HuH-7 (cell line): Measurements from ENCODE around the gene INPP5D.

Experiments used
- DNase-seq: peaks from one replicate; pipeline ENCODE4 v3.0.0; 2011; ENCODE audit warnings: low spot score

INPP5D gene

DNA sequence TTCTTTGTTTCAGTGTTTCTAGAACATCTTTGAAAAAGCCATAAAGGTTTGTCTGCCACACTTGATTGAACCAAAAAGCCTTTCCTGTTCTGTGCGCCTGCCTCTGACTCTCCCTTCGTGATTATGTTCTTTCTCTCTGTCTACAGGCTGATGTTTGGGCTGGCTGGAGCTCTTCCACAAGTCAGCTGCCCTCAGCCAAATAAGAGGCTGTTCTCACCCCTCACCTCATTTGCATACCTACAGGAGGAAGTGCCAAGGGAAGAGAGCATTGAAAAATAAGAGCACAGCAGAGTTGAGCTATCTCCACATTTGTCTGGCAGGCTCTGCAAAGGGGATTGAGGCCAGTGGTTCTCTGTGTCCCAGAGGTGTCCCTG, 15.8 kb downstream of the INPP5D start:
- DNase-seq: no peak

DNA sequence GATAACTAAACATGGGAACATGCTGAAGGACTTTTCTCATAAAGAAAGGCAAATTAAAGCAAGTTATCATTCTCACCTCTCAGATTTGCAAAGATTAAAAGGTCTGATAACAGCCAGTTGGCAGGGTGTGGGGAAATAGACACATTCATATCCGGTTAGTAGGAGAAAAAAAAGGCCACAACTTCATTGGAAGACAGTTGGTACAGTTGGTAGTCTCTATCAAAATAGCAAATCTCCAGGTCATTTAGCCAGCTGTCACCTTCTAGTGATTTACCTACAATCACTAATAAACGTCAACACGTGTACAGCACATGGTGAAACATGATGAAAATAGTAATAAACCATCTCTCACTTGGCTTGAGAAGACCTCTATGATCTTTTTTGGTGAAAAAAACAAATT, 16.6 kb downstream of the INPP5D start:
- no peak for DNase-seq

DNA sequence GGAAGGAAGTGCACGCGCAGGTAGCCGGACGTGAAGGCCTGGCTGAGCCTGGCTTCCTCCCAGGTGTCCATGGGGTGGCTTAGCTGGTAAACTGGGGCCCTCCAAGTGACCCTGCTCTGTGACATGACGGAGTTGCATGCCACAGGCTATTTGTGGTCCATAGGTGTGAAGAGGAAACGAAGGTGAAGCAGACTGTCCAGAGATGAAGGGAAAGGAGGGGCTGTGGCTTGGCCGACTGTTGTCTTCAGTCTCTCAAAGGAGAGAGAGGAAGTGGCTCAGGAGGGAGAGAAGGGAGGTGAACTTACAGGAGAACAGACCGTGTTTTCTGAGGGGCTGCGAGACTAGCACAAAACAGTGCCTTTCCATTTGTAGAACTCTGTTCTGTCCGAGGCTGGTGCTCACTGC, 19.3 kb downstream of the INPP5D start:
- DNase-seq: no peak

DNA sequence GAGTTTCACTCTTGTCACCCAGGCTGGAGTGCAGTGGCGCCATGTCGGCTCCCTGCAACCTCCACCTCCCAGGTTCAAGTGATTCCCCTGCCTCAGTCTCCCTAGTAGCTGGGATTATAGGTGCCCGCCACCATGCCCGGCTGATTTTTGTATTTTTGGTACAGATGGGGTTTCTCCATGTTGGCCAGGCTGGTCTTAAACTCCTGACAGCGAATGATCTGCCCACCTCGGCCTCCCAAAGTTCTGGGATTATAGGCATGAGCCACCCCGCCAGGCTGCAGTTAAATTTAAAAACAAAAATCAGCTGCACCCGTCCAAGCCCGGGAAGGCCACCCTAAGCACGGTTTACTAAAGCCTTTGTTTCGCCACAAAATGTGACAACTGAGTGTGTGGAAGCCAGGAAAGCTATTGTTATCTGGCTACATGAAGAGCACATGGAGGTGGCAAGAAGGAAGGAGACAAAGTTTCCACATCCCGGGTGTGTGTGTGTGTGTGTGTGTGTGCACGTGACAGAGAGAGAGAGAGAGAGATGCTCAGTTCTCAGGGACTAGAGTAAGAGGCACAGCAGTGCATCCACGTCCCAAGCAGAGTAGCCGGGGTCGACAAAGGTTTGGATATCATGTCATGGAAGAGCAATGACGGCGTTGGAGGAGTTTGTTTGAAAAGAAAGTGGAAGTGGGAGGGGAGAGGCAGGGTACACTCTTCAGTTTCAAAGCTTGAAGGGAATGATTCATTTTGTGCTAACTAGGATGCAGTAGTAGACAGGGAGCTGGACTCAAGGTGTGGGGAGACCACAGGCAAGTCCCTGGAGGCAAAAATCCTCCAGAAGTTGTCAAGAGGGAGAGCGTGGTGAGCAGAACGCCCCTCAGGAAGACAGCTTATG, 20.1 kb downstream of the INPP5D start:
- no peak for DNase-seq

DNA sequence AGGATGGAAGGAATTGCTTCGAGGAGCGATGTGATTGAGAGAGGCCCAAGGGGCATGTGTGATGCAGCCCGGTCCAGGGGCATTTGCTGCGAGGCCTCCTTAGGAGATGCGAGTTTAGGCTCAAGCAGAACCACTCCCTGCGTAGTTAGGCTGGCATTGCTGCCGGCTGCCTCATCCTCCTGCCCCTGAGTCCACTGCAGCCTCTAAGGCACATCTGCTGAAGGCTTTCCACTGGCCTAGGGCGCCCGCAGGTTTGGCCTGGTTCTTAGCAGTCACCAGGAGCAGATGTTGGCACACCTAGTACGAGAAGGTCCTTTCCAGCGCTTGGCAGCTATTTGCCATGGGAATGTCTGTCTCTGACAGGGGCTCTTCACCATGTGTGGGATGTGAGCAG, 20.7 kb downstream of the INPP5D start:
- DNase-seq: no peak

DNA sequence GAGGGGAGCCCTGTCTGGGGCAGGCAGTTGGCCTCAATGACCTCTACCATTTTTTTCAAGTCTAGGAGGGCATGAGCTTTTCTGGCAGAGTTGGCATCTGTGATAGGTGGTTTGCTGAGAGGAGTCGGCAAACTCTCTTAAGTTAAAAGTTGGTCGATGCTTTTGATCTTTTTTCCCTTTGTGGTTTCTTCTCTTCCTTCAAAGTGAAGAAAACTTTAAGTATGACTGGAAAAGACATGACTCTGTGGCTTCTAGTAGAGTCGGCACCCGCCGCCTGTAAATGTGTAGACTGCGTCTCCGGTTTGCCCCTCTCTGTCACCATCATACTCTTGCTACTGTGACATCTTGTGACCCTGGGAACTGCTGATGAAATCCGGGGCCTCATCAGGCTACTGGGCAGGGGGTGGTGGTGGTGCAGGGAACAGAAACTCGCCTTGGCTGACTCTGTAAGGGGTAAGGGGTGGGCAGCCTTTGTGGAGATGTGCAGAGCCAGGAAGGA, 21.1 kb downstream of the INPP5D start:
- DNase-seq: no peak

DNA sequence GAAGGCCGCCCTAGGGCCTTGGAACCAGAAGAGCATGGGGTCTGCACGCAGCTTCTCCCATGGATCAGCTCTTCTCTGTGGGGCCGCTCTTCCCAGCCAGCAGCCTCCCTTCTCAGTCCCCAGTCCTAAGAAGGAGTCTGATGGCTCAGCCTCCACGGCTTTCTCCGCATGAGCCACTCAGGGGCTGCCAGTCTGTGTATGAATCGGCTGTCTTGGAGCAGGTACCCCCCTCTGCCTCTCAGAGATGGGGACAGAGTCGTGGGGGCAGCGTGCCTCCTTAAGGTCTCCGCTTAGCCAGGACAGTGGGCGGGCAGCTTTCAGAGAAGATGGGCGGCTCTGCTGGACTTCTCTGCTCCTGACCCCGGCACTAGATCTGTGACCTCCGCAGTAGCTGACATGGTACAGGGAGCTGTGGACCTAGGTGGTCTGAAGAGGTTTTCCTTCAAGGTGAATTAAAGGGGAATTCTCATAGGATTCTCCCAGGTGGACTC, 21.6 kb downstream of the INPP5D start:
- no peak for DNase-seq

DNA sequence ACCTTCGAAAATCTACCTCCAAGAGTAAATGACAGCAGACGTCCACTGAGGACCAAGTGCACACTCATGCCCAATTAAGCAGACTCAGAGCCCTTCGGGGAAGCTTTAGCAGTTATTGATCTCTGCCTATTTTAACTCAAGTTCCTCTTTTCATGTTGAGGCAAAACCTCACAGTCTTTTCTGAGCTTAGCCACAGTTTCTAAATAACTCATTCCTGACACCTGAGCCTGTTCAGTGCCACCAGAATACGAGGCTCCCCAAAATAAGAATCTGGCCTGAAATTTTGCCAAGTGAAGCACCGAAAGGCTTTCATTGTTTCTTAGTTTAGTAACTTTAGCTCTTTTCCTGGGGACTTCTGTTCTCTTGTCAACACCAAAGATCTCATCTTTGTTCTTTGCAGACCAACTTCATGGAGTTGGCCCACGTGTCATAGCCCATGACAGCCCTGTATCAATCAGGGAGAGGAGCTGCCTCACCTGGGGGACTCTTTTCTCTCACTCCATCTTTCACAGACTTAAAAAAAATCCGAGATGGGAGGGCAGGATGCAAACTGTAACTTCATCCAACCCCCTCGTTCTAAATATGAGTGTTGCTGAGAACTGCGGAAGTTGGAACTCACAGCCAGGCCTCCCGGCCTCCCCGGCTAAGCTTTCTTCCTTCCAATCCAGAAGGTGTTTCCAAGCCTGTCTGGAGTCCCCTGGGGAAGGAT, 22.2 kb downstream of the INPP5D start:
- DNase-seq: no peak

DNA sequence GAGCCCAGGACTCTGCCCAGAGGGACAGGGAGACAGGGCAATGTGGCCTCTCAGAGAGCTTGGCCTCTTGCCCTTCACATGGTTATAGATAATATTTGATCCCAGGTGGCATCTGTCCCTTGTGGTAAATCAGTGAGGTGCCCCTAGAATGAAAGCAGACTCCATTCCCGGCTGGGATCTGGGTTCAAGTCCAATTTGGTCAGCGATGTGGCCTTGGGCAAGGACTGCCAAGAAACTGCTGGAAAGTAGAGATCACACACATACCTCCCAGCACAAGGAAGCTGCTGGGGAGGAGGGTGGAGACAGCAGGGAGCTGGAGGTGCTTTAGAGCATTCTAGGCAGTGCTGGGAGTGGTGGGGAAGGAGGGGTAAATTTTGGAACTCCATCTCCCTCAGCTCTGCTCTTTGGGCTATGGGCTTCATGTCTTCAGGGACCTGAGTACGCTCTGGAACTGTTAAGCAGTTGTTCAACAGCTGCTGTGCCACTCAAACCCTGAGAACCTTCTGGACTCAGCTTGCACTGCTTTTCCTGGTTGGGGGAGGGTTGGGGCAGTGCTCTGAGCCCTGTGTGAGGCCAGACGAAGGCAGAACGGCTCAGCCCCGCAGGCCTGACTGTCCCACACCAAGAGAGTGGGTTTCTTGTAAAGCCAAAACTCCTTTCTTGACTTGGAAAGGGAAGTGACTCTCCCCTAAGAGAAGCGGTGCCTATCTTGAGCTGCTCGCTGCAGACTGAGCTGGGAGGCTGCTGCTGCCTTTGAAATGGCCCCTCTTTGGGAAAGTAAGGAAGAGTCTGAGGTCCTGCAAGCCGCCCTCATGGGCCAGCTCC, 23.0 kb downstream of the INPP5D start:
- no peak for DNase-seq

DNA sequence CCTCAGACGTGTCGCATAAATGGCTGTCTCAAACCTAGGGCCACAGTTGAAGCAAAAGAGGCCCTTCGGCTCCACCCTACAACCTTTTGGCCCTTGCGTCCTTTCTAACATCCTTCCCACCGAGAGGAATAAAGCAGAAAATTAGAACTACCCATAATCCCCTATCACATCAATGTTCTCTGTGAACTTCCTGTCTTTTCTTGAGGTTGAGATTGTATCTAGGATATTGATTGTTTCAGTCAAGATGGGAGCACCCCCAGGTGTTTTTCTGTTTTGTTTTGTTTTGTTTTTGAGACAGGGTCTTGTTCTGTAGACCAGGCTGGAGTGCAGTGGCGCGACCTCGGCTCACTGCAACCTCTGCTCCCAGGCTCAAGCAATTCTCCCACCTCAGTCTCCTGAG, 23.6 kb downstream of the INPP5D start:
- no peak for DNase-seq

DNA sequence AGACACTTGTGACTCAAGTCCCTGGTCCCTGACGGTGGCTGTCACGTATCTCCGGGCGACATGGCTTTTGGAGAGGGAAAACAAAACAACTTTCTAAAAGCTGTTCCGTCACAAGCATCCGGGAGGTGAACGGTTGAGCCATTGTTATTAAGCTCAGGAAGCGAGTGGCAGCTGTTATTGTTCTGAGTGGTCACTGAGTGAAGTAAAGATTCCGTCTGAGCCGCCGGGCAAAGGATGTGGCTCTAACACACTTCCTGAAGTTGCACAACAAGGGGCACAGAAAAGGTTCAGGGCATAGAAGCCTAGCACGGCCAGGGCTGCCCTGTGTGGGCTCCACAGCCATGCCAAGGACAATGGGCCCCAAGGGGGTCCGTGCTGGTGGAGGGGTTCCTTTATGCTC, 24.3 kb downstream of the INPP5D start:
- no peak for DNase-seq

DNA sequence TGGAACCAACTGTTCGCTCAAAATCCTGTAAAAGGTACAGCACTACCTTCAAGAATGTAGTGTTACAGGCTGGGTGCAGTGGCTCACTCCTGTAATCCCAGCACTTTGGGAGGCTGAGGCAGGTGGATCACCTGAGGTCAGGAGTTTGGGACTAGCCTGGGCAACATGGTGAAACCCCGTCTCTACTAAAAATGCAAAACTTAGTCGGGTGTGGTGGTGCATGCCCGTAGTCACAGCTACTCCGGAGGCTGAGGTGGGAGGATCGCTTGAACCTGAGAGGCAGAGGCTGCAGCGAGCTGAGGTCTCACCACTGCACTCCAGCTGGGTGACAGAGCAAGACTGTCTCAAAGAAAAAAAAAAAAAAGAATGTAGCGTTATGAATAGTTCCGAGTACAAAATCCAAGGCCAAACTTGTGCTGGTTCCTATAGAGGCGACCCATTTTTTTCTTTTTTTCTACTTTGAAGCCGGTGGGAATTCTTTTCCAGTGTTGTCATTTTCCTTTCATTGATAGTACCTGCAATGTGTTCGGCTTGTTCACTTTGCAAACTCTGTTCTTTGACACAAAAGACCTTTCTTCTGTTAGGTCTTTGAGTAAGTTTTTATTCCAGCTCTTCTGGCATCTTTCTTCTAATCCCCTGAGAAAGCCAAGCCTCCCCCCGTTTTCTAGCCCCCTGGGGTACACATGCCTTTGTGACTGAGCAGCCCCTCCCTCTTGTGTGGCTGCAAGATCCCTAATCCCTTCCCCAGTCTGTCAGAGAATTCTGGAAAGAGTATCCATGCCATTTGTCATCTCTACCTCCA, 25.1 kb downstream of the INPP5D start:
- DNase-seq: no peak

DNA sequence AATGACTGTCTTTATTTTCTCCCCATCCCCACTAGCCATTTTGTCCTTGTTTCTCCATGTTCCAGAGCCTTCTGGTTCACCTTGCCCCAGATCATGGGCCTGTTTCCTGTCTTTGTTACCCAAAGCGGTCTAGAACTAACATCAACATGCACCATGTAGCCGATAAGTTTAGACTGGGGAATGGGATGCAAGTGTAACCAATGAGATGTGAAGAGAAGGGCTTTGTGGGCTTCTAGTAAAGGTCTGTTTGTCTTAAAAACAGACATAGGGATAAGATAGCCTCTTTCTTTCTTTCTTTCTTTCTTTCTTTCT, 25.7 kb downstream of the INPP5D start:
- DNase-seq: no peak

DNA sequence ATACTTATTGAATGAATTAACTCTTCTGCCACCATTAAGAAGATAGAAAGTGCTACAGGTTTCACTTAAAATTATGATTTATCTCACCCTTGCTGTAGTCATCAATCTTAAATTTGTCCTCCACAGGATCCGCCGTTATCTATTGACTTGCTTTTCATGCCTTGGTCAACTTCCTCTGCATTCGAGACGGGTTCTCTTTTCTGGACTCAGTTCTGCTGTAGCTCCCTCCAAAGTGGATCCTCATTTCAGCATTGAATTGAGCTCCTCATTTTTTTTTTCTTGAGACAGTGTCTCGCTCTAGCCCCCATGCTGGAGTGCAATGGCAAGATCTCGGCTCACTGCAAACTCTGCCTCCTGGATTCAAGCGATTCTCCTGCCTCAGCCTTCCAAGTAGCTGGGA, 27.6 kb downstream of the INPP5D start:
- no peak for DNase-seq

DNA sequence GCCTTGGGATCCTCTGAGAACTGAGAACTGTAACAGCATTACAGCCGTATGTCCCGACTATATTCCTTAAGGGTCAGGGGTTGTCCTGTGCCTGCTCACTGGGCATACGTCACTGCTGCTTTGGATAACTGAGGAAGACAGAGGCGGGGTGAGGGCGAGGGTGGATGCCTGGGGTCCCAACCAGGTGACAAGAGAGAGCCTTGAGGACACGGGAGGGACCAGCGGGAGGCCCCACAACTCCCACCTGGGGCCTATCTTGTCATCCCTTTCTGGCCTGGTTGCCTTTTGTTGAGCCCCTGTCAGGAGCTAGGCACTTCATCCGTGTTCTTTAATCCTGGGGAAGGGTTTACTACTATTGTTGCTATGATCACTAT, 28.8 kb downstream of the INPP5D start:
- no peak for DNase-seq

DNA sequence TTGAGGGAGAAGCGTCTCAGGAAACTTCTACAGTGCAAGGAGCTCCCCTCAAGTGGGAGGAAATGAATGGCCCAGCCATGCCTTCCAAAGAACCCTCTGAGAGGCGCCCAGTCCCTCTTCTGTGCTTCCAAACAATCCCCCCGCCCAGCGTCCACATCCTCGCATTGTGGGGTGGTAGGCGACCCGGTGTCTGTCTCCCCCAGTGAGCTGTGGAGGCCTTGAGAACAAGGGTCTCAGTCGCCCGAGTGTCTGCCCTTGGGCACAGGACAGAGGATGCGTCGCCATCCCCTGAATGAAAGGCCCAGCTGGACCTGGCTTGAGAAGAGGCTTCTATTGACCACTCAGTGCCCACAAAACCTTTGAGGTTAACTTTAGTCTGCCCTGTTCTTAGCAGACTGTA, 29.7 kb downstream of the INPP5D start:
- no peak for DNase-seq

DNA sequence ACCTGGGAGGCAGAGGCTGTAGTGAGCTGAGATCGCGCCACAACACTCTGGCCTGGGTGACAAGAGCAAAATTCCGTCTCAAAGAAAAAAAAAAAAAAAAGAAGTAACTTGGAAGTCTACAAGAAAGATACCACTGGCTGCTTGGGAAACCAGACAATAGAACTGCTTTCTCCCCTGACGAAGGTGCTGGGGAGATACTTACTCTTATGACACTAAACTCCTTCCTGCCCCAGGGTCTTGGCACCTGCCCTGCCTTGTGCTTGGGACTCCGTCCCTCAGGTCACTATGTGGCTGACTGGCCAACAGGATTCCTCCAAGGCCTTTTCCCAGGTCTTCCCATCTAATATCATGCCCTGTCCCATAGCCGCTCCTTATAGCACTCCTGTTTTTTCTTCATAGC, 30.7 kb downstream of the INPP5D start:
- no peak for DNase-seq

DNA sequence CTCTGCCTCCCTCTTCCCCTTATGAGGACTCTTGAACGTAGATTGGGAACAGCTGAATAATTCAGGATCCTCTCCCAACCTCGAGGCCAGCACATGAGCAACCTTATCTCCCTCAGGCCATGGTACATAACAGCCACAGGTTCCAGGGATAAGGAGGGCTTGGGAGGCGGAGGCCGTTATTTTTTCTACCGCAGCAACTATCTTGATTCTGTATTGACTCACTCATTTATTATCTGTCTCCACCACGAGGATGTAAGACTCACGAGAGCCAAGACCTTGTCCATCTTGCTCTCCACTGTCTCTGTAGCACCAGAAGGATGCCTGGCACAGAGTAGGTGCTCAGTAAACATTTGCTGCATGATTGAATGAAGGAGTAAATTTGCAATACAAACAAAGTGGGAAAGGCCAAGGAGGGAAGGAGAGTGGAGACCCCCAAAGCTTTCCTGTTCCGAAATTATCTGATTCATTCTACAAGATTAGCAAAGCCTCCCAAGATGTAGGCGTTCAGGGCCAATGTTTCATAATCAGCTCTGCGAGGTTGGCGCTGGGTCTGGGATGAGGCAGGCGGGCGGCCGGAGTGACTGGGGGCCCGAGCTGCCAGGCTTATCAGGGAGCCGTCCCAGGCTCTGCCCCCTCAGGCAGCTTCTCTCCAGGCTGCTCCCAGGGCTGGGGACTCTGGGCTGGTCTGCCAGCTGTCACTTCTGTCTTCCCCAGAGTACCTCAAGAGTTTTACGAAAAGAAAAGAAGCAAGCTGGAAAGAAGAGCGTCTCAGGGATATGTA, 31.6 kb downstream of the INPP5D start:
- DNase-seq: no peak

DNA sequence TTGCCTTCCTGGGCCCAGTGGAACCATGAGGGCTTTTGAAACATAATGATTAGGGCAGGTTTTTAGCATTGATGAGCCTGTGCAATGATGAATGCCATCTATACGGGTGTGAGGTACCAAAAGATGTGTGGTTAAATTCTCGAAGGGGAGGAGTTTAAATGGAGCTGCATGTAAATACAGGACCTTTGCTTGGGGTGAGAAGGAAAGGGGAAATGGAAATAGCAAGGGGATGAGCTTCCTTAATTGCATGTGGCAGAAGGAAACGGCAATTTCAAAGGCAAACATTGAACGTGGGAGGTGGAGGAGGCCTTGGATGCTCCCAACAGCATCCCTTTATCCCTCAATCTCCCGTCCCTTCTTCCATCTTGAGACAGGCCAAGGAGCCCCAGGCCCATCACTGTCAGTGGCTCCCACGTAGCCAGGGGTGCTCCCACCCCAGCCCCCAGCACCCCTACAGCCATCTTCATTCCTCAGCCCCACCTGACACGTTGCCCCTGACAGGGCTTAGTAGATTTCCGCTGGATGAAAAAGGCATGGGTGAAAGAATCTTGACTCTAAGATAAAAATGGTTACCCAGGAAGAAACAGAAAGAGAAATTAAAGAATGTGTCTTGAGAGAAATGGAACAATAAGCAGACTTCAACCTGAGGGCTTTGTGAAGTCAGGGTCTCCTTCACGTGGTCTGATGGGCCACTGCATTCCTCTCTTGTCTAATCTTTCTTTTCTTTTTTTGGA, 32.5 kb downstream of the INPP5D start:
- DNase-seq: no peak

DNA sequence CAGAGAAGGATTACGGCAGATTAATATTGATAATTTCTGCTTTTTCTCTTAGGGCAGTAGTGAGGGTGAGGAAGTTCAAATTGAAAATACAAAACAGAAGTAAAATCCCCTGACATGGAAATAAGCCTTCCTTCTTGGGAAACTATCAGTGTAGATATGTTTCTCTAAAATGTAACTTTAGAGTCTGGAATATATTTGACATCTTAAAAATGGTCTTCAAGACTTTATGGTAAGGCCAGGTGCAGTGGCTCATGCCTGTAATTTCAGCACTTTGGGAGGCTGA, 33.0 kb downstream of the INPP5D start:
- no peak for DNase-seq

DNA sequence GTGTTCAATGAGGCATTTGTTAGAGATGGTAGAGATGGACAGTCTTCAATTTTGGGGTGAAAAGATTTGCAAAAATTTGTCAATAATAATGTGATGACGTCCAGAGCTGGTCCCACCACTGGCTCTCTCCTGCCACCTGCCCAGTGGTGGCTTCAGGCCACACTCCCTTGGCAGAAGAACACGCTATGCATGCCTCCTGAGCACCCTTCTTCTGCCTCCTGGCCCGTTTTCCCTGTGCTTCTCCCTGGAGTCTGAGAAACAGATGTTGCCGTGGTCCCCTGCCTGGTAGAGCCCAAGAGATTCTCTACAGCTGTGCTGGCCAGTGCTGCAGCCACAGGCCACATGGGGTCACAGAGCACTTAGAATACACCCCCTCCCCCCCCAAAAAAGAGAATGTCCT, 33.6 kb downstream of the INPP5D start:
- no peak for DNase-seq
